ENCODE data around the gene ARHGAP24. TPM values are rescaled to one million over a fixed set of nuclear protein-coding genes. Genes with fewer than 3 reads are reported as not detected.

ARHGAP24 gene
- total RNA-seq, 2 experiments from 2014 or later, result 0.22 to 0.70 TPM

DNA sequence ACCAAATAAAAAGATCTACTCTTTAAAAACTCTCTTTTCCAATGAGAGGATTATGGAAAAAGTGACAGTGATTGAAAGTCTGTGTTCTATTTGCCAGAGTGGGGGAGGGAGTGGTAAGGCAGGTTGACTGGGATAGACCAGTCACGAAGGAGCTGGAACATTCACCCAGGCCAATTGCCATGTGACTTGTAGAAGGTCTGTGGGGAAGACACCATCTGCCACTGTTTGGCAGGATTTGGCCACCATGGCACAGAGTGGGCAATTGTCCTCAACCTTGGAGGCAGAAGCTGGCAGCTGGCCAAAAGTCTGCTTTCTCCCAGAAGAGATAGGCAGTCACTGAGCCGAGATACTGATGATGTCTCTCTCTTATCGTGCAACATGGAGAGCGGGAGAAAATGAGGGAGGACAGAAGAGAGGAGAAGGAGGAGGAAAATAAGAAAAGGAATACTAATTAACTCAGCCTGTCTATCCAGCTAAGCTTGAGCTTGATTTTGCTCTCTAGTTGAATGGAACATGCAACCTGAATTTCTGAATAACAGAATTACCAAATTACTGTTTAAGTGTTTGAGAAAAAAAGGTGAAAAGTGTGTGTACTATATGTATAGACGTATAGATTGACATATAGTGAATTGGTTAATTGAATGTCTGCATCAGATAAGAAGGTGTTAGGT is 267.1 kb downstream of the ARHGAP24 start:
- ChIA-PET CTCF (no interaction called here), POLR2A (no interaction called here)
- no peak for ATAC-seq

DNA sequence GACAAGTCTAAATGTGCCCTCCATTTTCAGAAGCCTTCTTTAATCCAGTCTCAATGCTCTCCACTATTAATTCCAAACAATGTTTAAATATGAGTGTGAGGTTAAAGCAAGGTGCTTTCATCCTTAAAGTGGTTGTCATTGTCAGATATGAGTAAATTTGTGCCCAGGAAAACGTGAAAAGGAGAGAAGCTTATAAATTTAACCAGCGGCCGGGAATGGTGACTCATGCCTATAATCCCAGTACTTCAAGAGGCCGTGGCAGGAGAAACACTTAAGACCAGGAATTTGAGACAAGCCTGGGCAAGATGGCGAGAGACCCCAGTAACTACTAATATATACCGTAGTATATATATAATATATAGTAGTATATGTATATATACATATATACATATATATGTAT is 270.0 kb downstream of the ARHGAP24 start:
- H3K27me3 Mint-ChIP-seq, result no peaks in the 10 kb centered on the region
- TF ChIP-seq, protein P1, sequence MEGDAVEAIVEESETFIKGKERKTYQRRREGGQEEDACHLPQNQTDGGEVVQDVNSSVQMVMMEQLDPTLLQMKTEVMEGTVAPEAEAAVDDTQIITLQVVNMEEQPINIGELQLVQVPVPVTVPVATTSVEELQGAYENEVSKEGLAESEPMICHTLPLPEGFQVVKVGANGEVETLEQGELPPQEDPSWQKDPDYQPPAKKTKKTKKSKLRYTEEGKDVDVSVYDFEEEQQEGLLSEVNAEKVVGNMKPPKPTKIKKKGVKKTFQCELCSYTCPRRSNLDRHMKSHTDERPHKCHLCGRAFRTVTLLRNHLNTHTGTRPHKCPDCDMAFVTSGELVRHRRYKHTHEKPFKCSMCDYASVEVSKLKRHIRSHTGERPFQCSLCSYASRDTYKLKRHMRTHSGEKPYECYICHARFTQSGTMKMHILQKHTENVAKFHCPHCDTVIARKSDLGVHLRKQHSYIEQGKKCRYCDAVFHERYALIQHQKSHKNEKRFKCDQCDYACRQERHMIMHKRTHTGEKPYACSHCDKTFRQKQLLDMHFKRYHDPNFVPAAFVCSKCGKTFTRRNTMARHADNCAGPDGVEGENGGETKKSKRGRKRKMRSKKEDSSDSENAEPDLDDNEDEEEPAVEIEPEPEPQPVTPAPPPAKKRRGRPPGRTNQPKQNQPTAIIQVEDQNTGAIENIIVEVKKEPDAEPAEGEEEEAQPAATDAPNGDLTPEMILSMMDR (IDR thresholded peaks at IDR 0.05), result no peak
- intact Hi-C loops (cut with micrococcal nuclease), result loop anchor here (5.0 to 10.0 kb wide), 2 partner anchors 598 to 660 kb away; no protein-coding TSS in a partner anchor
- ATAC-seq (no peak), DNase-seq (no peak)
- H3K36me3 Mint-ChIP-seq (ENCODE audit: low read depth), result no peaks in the 10 kb centered on the region
- H3K4me3 Mint-ChIP-seq, result no peak overlapping the region
- no peaks in the 10 kb centered on the region for H3K9me3 Mint-ChIP-seq
- CTCF ChIA-PET, result no interaction called here
- POLR2A ChIA-PET, result no interaction called here
- H3K4me1 Mint-ChIP-seq (ENCODE audit: low read depth), result no peaks in the 10 kb centered on the region
- no peak overlapping the region for H3K27ac Mint-ChIP-seq

More for the DNA sequence above, 267.1 kb downstream of the ARHGAP24 start:
- TF ChIP-seq, protein P1 (IDR thresholded peaks at IDR 0.05), result no peak
- Mint-ChIP-seq H3K4me1 (ENCODE audit: low read depth) (no peaks in the 10 kb centered on the region), H3K9me3 (no peaks in the 10 kb centered on the region), H3K36me3 (ENCODE audit: low read depth) (no peaks in the 10 kb centered on the region), H3K4me3 (no peak overlapping the region), H3K27me3 (no peaks in the 10 kb centered on the region), H3K27ac (no peak overlapping the region)
- intact Hi-C loops (cut with micrococcal nuclease), result loop anchor here (10.0 kb wide), 1 partner anchor 657 kb away; no protein-coding TSS in a partner anchor
- no peak for DNase-seq

DNA sequence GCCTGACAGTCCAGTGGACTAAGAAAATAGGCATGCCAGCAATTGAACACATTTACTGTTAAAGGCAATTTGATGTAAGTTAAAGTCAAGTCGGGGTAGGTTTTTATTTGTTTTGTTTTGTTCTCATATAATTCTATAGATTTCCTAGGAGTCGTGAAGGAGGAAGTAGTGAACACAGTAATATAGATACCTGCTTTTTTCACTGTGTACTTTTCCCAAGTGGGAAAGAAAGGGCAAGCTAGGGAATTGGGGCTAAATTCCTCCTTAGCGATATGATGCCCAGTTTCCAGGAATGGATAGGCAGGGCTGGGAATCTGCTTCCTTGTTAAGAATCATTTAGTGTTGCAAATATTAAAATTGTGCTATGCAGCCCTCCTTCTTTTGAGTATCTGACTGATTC is 271.0 kb downstream of the ARHGAP24 start:
- no peak overlapping the region for H3K4me3 Mint-ChIP-seq
- ATAC-seq, result no peak
- H3K27ac Mint-ChIP-seq, result no peak overlapping the region
- CTCF ChIA-PET, result no interaction called here
- H3K9me3 Mint-ChIP-seq, result no peaks in the 10 kb centered on the region
- intact Hi-C loops (cut with micrococcal nuclease), result loop anchor here (5.0 to 10.0 kb wide), 2 partner anchors 599 to 661 kb away; no protein-coding TSS in a partner anchor
- no peak for DNase-seq
- H3K4me1 Mint-ChIP-seq (ENCODE audit: low read depth), result no peaks in the 10 kb centered on the region
- TF ChIP-seq, protein P1 (IDR thresholded peaks at IDR 0.05), result no peak
- no peaks in the 10 kb centered on the region for H3K36me3 Mint-ChIP-seq (ENCODE audit: low read depth)
- H3K27me3 Mint-ChIP-seq, result no peaks in the 10 kb centered on the region
- POLR2A ChIA-PET, result no interaction called here

DNA sequence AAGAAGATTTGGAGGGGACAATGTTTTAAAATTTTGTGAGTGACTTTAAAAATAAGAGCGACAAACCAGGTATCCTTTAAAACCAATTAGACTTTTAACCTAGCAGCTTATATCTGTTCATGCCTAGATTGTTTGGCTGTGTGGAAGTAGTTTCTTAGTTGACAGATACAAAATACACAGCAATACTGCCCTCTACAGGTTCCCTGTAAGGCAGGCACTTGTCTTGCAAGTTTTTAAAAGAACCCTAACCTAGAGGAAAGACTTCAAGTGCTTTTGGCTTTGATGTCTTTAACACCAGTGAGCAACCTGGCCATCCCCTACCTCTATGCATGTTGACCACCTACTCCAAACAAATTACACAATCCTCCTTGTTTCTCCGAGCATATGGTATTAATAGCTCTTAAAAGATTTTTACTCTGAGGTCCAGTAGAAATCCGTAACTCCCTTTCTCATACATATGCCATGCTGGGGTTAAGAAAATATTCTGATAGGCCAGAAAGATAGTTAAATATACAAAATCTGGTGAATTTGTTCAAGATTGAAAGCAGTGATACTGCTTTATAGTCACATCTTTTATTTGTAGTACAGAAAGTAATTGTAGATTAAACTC is 273.0 kb downstream of the ARHGAP24 start:
- Mint-ChIP-seq H3K9me3 (no peaks in the 10 kb centered on the region), H3K4me1 (ENCODE audit: low read depth) (no peaks in the 10 kb centered on the region), H3K36me3 (ENCODE audit: low read depth) (no peaks in the 10 kb centered on the region), H3K27ac (no peak overlapping the region), H3K4me3 (no peak overlapping the region), H3K27me3 (no peaks in the 10 kb centered on the region)
- POLR2A ChIA-PET, result no interaction called here
- ATAC-seq, result peak; percentile 55
- intact Hi-C loops (cut with micrococcal nuclease), result loop anchor here (5.0 to 10.0 kb wide), 2 partner anchors 601 to 663 kb away; no protein-coding TSS in a partner anchor
- peak; percentile 16 for DNase-seq
- CTCF ChIA-PET, result interaction anchor here (0.8 to 1.7 kb wide), 9 partner anchors 12 to 665 kb away, joined by 3 to 9 read pairs (median 4); no protein-coding TSS in a partner anchor
- TF ChIP-seq, protein P1 (IDR thresholded peaks at IDR 0.05), result peak; percentile 71

DNA sequence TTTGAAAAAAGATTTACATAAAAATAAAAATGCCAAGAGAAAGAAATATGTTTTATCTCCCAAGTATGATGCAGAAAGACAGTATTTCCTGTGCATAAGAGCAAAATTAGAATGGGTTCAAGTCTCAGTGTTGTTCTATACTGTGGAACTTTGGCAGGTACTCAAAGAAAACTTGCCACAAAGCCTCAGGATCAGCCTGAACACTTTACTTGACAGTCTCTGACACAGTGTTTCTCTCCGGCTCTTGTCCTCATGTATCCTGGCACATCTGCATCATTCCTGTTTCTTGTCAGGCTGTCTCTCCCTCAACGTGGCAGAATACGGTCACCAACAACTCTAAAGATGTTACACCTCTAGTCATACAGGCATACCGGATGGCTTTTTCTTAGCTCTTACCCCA is 273.7 kb downstream of the ARHGAP24 start:
- Mint-ChIP-seq H3K27ac (no peak overlapping the region), H3K27me3 (no peaks in the 10 kb centered on the region), H3K36me3 (ENCODE audit: low read depth) (no peaks in the 10 kb centered on the region), H3K9me3 (no peaks in the 10 kb centered on the region), H3K4me1 (ENCODE audit: low read depth) (no peaks in the 10 kb centered on the region), H3K4me3 (no peak overlapping the region)
- ATAC-seq (no peak), DNase-seq (no peak)
- CTCF ChIA-PET, result interaction anchor here (1.2 to 1.5 kb wide), 4 partner anchors 13 to 601 kb away, joined by 3 to 6 read pairs (median 4); no protein-coding TSS in a partner anchor
- intact Hi-C loops (cut with micrococcal nuclease), result loop anchor here (5.0 to 10.0 kb wide), 2 partner anchors 601 to 664 kb away; no protein-coding TSS in a partner anchor
- POLR2A ChIA-PET, result no interaction called here
- TF ChIP-seq, protein P1 (IDR thresholded peaks at IDR 0.05), result no peak
